ENCODE data around the gene LMOD1.

- TF ChIP-seq GATA2 (IDR thresholded peaks at IDR 0.05; ENCODE audit: low read depth, low read length), result no peak
- no peak for TF ChIP-seq GATA3 (IDR thresholded peaks at IDR 0.05; ENCODE audit: low read depth, low read length)
These were observed 64.7 kb downstream of the LMOD1 start for GRCh38 chr1:201881617-201882016.
